BLaER1 (cell line): ENCODE data around the gene CCDC191.
A peak's percentile ranks its signal among the peaks of the same experiment; 100 is the strongest.

Source experiments
- H3K27ac ChIP-seq: shearing (Covaris generic); formaldehyde crosslinking; 2 replicates; pipeline ENCODE4 v1.8.1; 2022
- H3K27me3 ChIP-seq: shearing (Covaris generic); formaldehyde crosslinking; 2 replicates; pipeline ENCODE4 v1.8.1; 2022
- H3K36me3 ChIP-seq: shearing (Covaris generic); formaldehyde crosslinking; 2 replicates; pipeline ENCODE4 v1.8.1; 2022
- H3K4me1 ChIP-seq: shearing (Covaris generic); formaldehyde crosslinking; 2 replicates; pipeline ENCODE4 v1.8.1; 2022
- H3K4me2 ChIP-seq: shearing (Covaris generic); formaldehyde crosslinking; 2 replicates; pipeline ENCODE4 v1.8.1; 2022
- H3K4me3 ChIP-seq: shearing (Covaris generic); formaldehyde crosslinking; 2 replicates; pipeline ENCODE4 v1.8.1; 2022
- H3K9ac ChIP-seq: shearing (Covaris generic); formaldehyde crosslinking; 2 replicates; pipeline ENCODE4 v1.8.1; 2022
- H3K9me3 ChIP-seq: shearing (Covaris generic); formaldehyde crosslinking; 2 replicates; pipeline ENCODE4 v1.8.1; 2022
- H4K20me1 ChIP-seq: shearing (Covaris generic); formaldehyde crosslinking; 2 replicates; pipeline ENCODE4 v1.8.1; 2022
- Cebpa-rat ChIP-seq: shearing (Covaris generic); IDR thresholded peaks from 2 replicates; pipeline ENCODE4 v1.8.1; 2022

CCDC191 gene

DNA sequence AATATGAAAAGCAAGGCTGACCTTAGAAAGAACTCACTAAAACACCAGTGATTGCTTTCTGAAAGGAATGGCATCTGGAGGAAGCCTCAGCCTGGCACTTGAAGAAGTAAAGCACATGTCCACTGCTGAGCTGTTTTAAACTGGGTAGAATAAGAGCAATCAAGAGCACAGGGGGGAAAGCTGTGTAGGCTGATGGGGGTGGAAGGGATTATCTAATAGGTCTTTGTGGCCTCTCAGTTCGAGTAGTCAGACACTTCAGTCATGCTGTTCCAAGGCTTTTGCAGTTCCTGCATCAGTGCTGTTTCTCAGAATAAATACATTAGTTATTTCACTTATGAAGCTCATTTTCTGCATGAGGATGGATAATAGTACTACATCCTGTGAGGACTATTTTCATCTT is 22.6 kb downstream of the CCDC191 start:
- no peak for TF ChIP-seq Cebpa-rat
- no peak overlapping the region for H3K9ac ChIP-seq

DNA sequence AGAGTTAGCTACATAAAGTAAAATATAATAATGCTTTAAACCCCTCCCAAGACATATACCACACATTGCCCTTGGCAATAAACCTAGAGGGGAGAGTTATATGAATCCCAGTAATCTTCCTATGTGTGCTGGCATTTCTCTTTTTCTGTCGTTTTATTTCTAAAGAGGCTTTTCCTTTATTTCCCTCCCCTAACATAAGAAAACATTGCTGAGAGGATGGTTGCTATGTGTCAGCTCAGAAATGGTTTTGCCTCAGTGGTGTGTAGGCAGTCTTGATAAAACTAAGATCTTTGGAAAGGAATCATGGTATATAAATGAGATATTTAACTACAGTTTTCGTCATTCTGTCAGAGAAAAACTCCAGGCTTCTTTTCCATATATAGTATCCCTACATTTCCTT is 30.0 kb downstream of the CCDC191 start:
- H3K4me2 ChIP-seq: no peak overlapping the region
- H3K27ac ChIP-seq: no peak overlapping the region
- no peaks in the 10 kb centered on the region for H3K27me3 ChIP-seq
- no peaks in the 10 kb centered on the region for H3K36me3 ChIP-seq
- no peak overlapping the region for H3K4me3 ChIP-seq
- H3K4me1 ChIP-seq: peaks cover 9% of the 10 kb centered on the region
- no peak overlapping the region for H3K9ac ChIP-seq
- H4K20me1 ChIP-seq: no peaks in the 10 kb centered on the region
- no peak for TF ChIP-seq Cebpa-rat
- no peaks in the 10 kb centered on the region for H3K9me3 ChIP-seq

More for the DNA sequence above, 22.6 kb downstream of the CCDC191 start:
- Histone ChIP-seq H3K27ac (no peak overlapping the region), H3K9me3 (no peaks in the 10 kb centered on the region), H3K4me3 (no peak overlapping the region), H3K4me1 (no peaks in the 10 kb centered on the region), H3K4me2 (no peak overlapping the region), H3K27me3 (no peaks in the 10 kb centered on the region), H4K20me1 (no peaks in the 10 kb centered on the region), H3K36me3 (no peaks in the 10 kb centered on the region)

- H3K4me2 ChIP-seq: no peak overlapping the region
- no peaks in the 10 kb centered on the region for H4K20me1 ChIP-seq
- H3K9ac ChIP-seq: no peak overlapping the region
- H3K27ac ChIP-seq: no peak overlapping the region
- H3K4me1 ChIP-seq: peaks cover 9% of the 10 kb centered on the region
- H3K4me3 ChIP-seq: no peak overlapping the region
- H3K9me3 ChIP-seq: no peaks in the 10 kb centered on the region
- no peaks in the 10 kb centered on the region for H3K36me3 ChIP-seq
- TF ChIP-seq Cebpa-rat: no peak
- no peaks in the 10 kb centered on the region for H3K27me3 ChIP-seq
These were observed 30.9 kb downstream of the CCDC191 start for GRCh38 chr3:114025451-114025850.

DNA sequence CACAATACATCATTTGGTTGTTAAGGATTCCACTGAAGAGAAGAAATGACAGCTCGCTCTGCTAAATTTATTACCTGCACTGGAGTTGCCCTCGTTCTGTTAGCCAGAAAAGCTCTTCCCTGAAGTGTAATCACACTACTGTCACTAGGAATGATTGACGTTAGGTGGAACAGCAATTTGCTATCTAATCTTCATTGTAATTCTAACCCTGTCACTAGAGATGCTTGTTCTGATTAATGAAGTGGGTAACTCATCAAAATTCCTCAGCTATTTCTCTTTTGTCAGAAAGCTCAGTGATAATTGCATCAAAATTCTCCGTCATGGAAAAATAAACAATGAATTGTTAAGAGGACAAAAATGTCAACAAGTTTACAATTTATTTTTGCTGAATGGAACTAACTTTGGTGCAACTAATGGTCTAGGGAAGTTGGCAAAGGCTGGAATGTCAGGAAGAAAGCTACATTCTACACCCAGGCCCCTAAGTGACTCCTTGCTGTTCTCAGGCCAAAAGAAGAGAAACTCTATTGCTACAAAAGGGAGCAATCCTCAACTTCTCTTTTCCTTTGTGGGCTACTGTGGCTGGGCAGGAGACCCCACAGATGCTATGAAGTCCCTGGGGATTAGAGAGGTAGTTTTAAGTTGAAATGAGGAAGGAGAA is 34.1 kb downstream of the CCDC191 start:
- H3K9ac ChIP-seq: no peak overlapping the region
- no peaks in the 10 kb centered on the region for H3K27me3 ChIP-seq
- H3K4me2 ChIP-seq: peak overlapping the region; percentile 45
- no peak overlapping the region for H3K27ac ChIP-seq
- H3K36me3 ChIP-seq: no peaks in the 10 kb centered on the region
- no peak for TF ChIP-seq Cebpa-rat
- no peaks in the 10 kb centered on the region for H4K20me1 ChIP-seq
- H3K4me1 ChIP-seq: peaks cover 9% of the 10 kb centered on the region
- no peaks in the 10 kb centered on the region for H3K9me3 ChIP-seq
- H3K4me3 ChIP-seq: no peak overlapping the region

DNA sequence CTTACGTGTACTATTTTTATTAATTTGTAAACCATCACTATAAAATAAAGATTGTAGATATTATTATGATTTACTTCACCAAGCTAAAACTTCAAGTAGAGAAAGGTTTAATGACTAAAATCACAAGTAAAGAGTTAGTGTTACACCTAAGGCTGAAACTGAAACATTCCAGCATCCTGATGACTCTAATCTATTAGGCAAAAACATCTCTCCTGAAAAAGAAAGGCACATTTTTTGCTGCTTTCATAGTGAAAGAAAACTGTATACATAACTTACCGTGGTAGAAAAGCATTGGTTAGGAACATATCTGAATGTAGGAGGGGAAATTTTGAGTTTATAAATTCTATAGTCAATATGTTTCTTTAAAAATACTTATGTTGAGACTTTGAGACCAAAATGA is 35.4 kb downstream of the CCDC191 start:
- Histone ChIP-seq H4K20me1 (no peaks in the 10 kb centered on the region), H3K27me3 (no peaks in the 10 kb centered on the region), H3K4me3 (no peak overlapping the region), H3K9ac (no peak overlapping the region), H3K4me1 (peaks cover 9% of the 10 kb centered on the region), H3K4me2 (no peak overlapping the region), H3K27ac (no peak overlapping the region), H3K36me3 (no peaks in the 10 kb centered on the region), H3K9me3 (no peaks in the 10 kb centered on the region)
- TF ChIP-seq Cebpa-rat: no peak

DNA sequence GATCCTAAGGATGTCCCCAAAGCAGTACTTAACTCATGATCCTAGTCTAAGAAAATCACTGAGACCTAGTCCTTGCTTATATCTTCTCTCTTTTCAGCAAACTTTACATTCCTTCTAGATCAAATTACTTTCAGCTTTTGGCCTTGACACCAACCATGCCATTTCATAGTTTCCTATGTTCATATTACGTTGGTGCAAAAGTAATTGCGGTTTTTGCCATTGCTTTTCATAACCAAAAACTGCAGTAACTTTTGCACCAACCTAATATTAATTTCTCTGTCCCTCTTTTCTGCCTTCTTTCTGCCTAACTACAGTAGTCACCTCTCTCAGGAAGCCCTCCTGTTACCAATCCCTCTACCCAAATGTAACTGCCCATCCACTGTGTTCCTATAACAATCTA is 36.8 kb downstream of the CCDC191 start:
- no peaks in the 10 kb centered on the region for H3K27me3 ChIP-seq
- H3K9me3 ChIP-seq: no peaks in the 10 kb centered on the region
- H3K36me3 ChIP-seq: no peaks in the 10 kb centered on the region
- TF ChIP-seq Cebpa-rat: no peak
- peaks cover 11% of the 10 kb centered on the region for H3K4me1 ChIP-seq
- no peak overlapping the region for H3K9ac ChIP-seq
- H4K20me1 ChIP-seq: no peaks in the 10 kb centered on the region
- H3K4me2 ChIP-seq: no peak overlapping the region
- no peak overlapping the region for H3K27ac ChIP-seq
- H3K4me3 ChIP-seq: no peak overlapping the region

DNA sequence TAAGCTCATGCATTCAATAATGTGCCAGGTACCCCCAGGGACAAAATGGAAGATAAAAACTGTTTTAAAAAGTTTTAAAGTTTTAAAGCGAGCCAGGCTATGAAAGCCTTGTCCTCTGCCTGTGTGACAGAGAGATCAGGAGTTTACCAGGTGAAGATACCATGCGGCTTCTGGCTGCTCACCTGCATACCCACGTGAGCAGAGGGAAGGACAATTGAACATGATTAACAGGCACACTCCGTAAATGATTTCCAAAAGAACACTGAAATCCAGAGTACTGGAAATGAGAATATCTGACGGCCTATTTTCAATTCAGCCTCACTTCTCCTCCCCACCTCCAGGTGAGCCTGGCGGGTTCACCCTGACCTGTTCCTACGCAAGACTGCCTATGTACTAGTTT is 42.1 kb downstream of the CCDC191 start:
- TF ChIP-seq Cebpa-rat: no peak
- no peaks in the 10 kb centered on the region for H3K9me3 ChIP-seq
- no peak overlapping the region for H3K9ac ChIP-seq
- H3K4me3 ChIP-seq: no peak overlapping the region
- no peaks in the 10 kb centered on the region for H3K27me3 ChIP-seq
- H3K4me2 ChIP-seq: peak overlapping the region; percentile 12; the same call in 1 of the 2 replicates
- H4K20me1 ChIP-seq: no peaks in the 10 kb centered on the region
- H3K4me1 ChIP-seq: 0 out of 2 replicates have a peak, but pooled peaks cover 5% of the 10 kb centered on the region
- H3K27ac ChIP-seq: no peak overlapping the region
- no peaks in the 10 kb centered on the region for H3K36me3 ChIP-seq

- H3K27ac ChIP-seq: no peak overlapping the region
These were observed 45.1 kb downstream of the CCDC191 start for GRCh38 chr3:114011059-114011797.

GRCh38 chr3:114005481-114005880 is 50.8 kb downstream of the CCDC191 start:
- Histone ChIP-seq H3K9me3 (peaks cover 6% of the 10 kb centered on the region; the same call in 1 of the 2 replicates), H3K27me3 (no peaks in the 10 kb centered on the region), H3K4me3 (peak overlapping the region; percentile 2; the same call in 1 of the 2 replicates), H3K27ac (peak overlapping the region; percentile 74), H3K4me2 (peak overlapping the region; percentile 71), H4K20me1 (no peaks in the 10 kb centered on the region), H3K4me1 (peaks cover 30% of the 10 kb centered on the region), H3K9ac (peak overlapping the region; percentile 56; the same call in 1 of the 2 replicates), H3K36me3 (no peaks in the 10 kb centered on the region)
- TF ChIP-seq Cebpa-rat: no peak

More at GRCh38 chr3:114011059-114011797, 45.1 kb downstream of the CCDC191 start:
- Histone ChIP-seq H3K9ac (no peak overlapping the region), H3K27me3 (no peaks in the 10 kb centered on the region), H3K36me3 (no peaks in the 10 kb centered on the region), H4K20me1 (no peaks in the 10 kb centered on the region), H3K4me2 (no peak overlapping the region), H3K4me1 (peaks cover 6% of the 10 kb centered on the region), H3K4me3 (no peak overlapping the region), H3K9me3 (peaks cover 1% of the 10 kb centered on the region; the same call in 1 of the 2 replicates)
- no peak for TF ChIP-seq Cebpa-rat

- Histone ChIP-seq H3K27me3 (no peaks in the 10 kb centered on the region), H3K9ac (no peak overlapping the region), H3K9me3 (no peaks in the 10 kb centered on the region), H3K4me3 (no peak overlapping the region; the same call in 1 of the 2 replicates), H3K4me1 (peaks cover 39% of the 10 kb centered on the region), H3K4me2 (peak overlapping the region; percentile 76), H4K20me1 (no peaks in the 10 kb centered on the region), H3K27ac (peak overlapping the region; percentile 65), H3K36me3 (no peaks in the 10 kb centered on the region)
- no peak for TF ChIP-seq Cebpa-rat
These were observed 70.8 kb downstream of the CCDC191 start for GRCh38 chr3:113985541-113985940.
